T-helper 17 cell (primary cell): Measurements from ENCODE around the gene NOL6. TPM values are rescaled to one million over a fixed set of nuclear protein-coding genes. Genes with fewer than 3 reads are reported as not detected.
A peak's percentile ranks its signal among the peaks of the same experiment; 100 is the strongest.
"Not testable (repeated sequence)": the region's sequence is repeated elsewhere in the genome, so short reads cannot be mapped to it uniquely, and the experiment has no call there.

ENCODE experiments used
- ATAC-seq: fragments of 150-1000 bp; cut with Tn5 transposase; 2 replicates; pipeline ENCODE4 v1.10.0; 2021; ENCODE audit warnings: mild to moderate bottlenecking, moderate library complexity
- DNase-seq, 3 donors: peaks; one replicate each; pipeline versions ENCODE4 v3.0.0 to v3.0.0-alpha.2; 2020 to 2021
- H3K9me3 ChIP-seq: one replicate; pipeline ENCODE4 v1.7.0; 2013; ENCODE audit warnings: low read length, mild to moderate bottlenecking; ENCODE audit not compliant: control insufficient read depth, poor library complexity, severe bottlenecking
- H3K27ac Mint-ChIP-seq: one replicate; pipeline ENCODE4 v1.8.0; 2022; ENCODE audit warnings: mild to moderate bottlenecking, moderate library complexity, mixed read lengths
- H3K27me3 Mint-ChIP-seq: one replicate; pipeline ENCODE4 v1.8.0; 2022; ENCODE audit warnings: mixed read lengths
- H3K36me3 Mint-ChIP-seq: one replicate; pipeline ENCODE4 v1.8.0; 2022; ENCODE audit warnings: low read depth, mixed read lengths
- H3K4me1 Mint-ChIP-seq: one replicate; pipeline ENCODE4 v1.8.0; 2022; ENCODE audit warnings: mild to moderate bottlenecking, mixed read lengths
- H3K4me3 Mint-ChIP-seq: one replicate; pipeline ENCODE4 v1.8.0; 2022; ENCODE audit warnings: mild to moderate bottlenecking, moderate library complexity, mixed read lengths
- total RNA-seq, 4 donors: library from RNA in 2 of 4; stranded (reverse) in 2 of 4; gene quantifications; one replicate each; pipeline ENCODE4 v1.2.3 and lab custom pipeline; 2022 to 2026

NOL6 gene
- total RNA-seq, 2 donors from 2014 or later, result 32.4 to 34.6 TPM

- peaks cover 7% of the 10 kb centered on the region for H3K36me3 Mint-ChIP-seq
- no peaks in the 10 kb centered on the region for H3K9me3 ChIP-seq
- DNase-seq, result no peak
- no peak overlapping the region for H3K27ac Mint-ChIP-seq
- H3K27me3 Mint-ChIP-seq, result peaks cover 26% of the 10 kb centered on the region
- H3K4me3 Mint-ChIP-seq, result no peak overlapping the region
- H3K4me1 Mint-ChIP-seq, result peaks cover 4% of the 10 kb centered on the region
- ATAC-seq, result no peak
These were observed 15.3 kb upstream of the NOL6 start for GRCh38 chr9:33489066-33489465.

GRCh38 chr9:33485312-33485711 is 11.6 kb upstream of the NOL6 start:
- not testable (repeated sequence) for H3K9me3 ChIP-seq, H3K36me3 Mint-ChIP-seq, H3K4me3 Mint-ChIP-seq, DNase-seq, H3K27ac Mint-ChIP-seq, ATAC-seq, H3K4me1 Mint-ChIP-seq
- H3K27me3 Mint-ChIP-seq, result peaks cover 19% of the 10 kb centered on the region

GRCh38 chr9:33480976-33481375 is 7.3 kb upstream of the NOL6 start:
- no peak overlapping the region for H3K4me3 Mint-ChIP-seq
- ATAC-seq, result no peak
- no peaks in the 10 kb centered on the region for H3K9me3 ChIP-seq
- no peak for DNase-seq
- H3K27me3 Mint-ChIP-seq, result no peaks in the 10 kb centered on the region
- peaks cover 2% of the 10 kb centered on the region for H3K4me1 Mint-ChIP-seq
- H3K36me3 Mint-ChIP-seq, result no peaks in the 10 kb centered on the region
- no peak overlapping the region for H3K27ac Mint-ChIP-seq

GRCh38 chr9:33480106-33480505 is 6.4 kb upstream of the NOL6 start:
- no peak for ATAC-seq
- Mint-ChIP-seq H3K27me3 (no peaks in the 10 kb centered on the region), H3K4me3 (no peak overlapping the region), H3K27ac (no peak overlapping the region), H3K36me3 (no peaks in the 10 kb centered on the region), H3K4me1 (peaks cover 2% of the 10 kb centered on the region)
- H3K9me3 ChIP-seq, result no peaks in the 10 kb centered on the region
- no peak for DNase-seq

GRCh38 chr9:33476503-33476902 is 2.8 kb upstream of the NOL6 start:
- no peaks in the 10 kb centered on the region for H3K27me3 Mint-ChIP-seq
- no peaks in the 10 kb centered on the region for H3K9me3 ChIP-seq
- ATAC-seq (no peak), DNase-seq (no peak)
- H3K4me3 Mint-ChIP-seq, result no peak overlapping the region
- H3K36me3 Mint-ChIP-seq, result peaks cover 4% of the 10 kb centered on the region
- no peak overlapping the region for H3K27ac Mint-ChIP-seq
- peaks cover 17% of the 10 kb centered on the region for H3K4me1 Mint-ChIP-seq

GRCh38 chr9:33475357-33475756 is 1.6 kb upstream of the NOL6 start:
- no peaks in the 10 kb centered on the region for H3K27me3 Mint-ChIP-seq
- H3K4me3 Mint-ChIP-seq, result no peak overlapping the region
- H3K27ac Mint-ChIP-seq, result no peak overlapping the region
- DNase-seq (no peak), ATAC-seq (no peak)
- H3K4me1 Mint-ChIP-seq, result peaks cover 20% of the 10 kb centered on the region
- H3K9me3 ChIP-seq, result no peaks in the 10 kb centered on the region
- peaks cover 7% of the 10 kb centered on the region for H3K36me3 Mint-ChIP-seq

- H3K9me3 ChIP-seq, result no peaks in the 10 kb centered on the region
- H3K36me3 Mint-ChIP-seq, result peaks cover 12% of the 10 kb centered on the region
- H3K4me1 Mint-ChIP-seq, result peaks cover 20% of the 10 kb centered on the region
- H3K4me3 Mint-ChIP-seq, result peak overlapping the region; percentile 99
- no peak for DNase-seq
- H3K27ac Mint-ChIP-seq, result peak overlapping the region; percentile 97
- no peaks in the 10 kb centered on the region for H3K27me3 Mint-ChIP-seq
- no peak for ATAC-seq
These were observed 676 bp downstream of the NOL6 start for GRCh38 chr9:33472881-33473615.

GRCh38 chr9:33472171-33472880 is 1.4 kb downstream of the NOL6 start:
- Mint-ChIP-seq H3K27me3 (no peaks in the 10 kb centered on the region), H3K36me3 (peaks cover 12% of the 10 kb centered on the region), H3K27ac (no peak overlapping the region), H3K4me1 (peaks cover 20% of the 10 kb centered on the region), H3K4me3 (peak overlapping the region; percentile 99)
- ATAC-seq, result no peak
- H3K9me3 ChIP-seq, result no peaks in the 10 kb centered on the region
- no peak for DNase-seq

GRCh38 chr9:33471361-33471760 is 2.4 kb downstream of the NOL6 start:
- no peak for ATAC-seq
- H3K9me3 ChIP-seq, result no peaks in the 10 kb centered on the region
- H3K4me3 Mint-ChIP-seq, result no peak overlapping the region
- peak overlapping the region; percentile 73 for H3K27ac Mint-ChIP-seq
- H3K27me3 Mint-ChIP-seq, result no peaks in the 10 kb centered on the region
- no peak for DNase-seq
- H3K4me1 Mint-ChIP-seq, result peaks cover 18% of the 10 kb centered on the region
- peaks cover 12% of the 10 kb centered on the region for H3K36me3 Mint-ChIP-seq

GRCh38 chr9:33469891-33470290 is 3.8 kb downstream of the NOL6 start:
- DNase-seq (no peak), ATAC-seq (no peak)
- no peaks in the 10 kb centered on the region for H3K9me3 ChIP-seq
- Mint-ChIP-seq H3K4me1 (peaks cover 20% of the 10 kb centered on the region), H3K27ac (peak overlapping the region; percentile 39), H3K36me3 (peaks cover 12% of the 10 kb centered on the region), H3K4me3 (no peak overlapping the region), H3K27me3 (no peaks in the 10 kb centered on the region)

- no peaks in the 10 kb centered on the region for H3K27me3 Mint-ChIP-seq
- peaks cover 12% of the 10 kb centered on the region for H3K36me3 Mint-ChIP-seq
- H3K4me3 Mint-ChIP-seq, result no peak overlapping the region
- peaks cover 19% of the 10 kb centered on the region for H3K4me1 Mint-ChIP-seq
- H3K9me3 ChIP-seq, result no peaks in the 10 kb centered on the region
- ATAC-seq, result no peak
- peak overlapping the region; percentile 39 for H3K27ac Mint-ChIP-seq
- no peak for DNase-seq
These were observed 4.7 kb downstream of the NOL6 start for GRCh38 chr9:33468797-33469621.

- H3K4me3 Mint-ChIP-seq, result no peak overlapping the region
- no peak overlapping the region for H3K27ac Mint-ChIP-seq
- H3K27me3 Mint-ChIP-seq, result no peaks in the 10 kb centered on the region
- peaks cover 14% of the 10 kb centered on the region for H3K4me1 Mint-ChIP-seq
- no peaks in the 10 kb centered on the region for H3K9me3 ChIP-seq
- DNase-seq (no peak), ATAC-seq (no peak)
- peaks cover 10% of the 10 kb centered on the region for H3K36me3 Mint-ChIP-seq
These were observed 5.5 kb downstream of the NOL6 start for GRCh38 chr9:33468215-33468730.

GRCh38 chr9:33467526-33467925 is 6.2 kb downstream of the NOL6 start:
- ATAC-seq, result no peak
- Mint-ChIP-seq H3K4me1 (peaks cover 11% of the 10 kb centered on the region), H3K27ac (no peak overlapping the region), H3K36me3 (peaks cover 10% of the 10 kb centered on the region), H3K4me3 (no peak overlapping the region), H3K27me3 (no peaks in the 10 kb centered on the region)
- no peak for DNase-seq
- no peaks in the 10 kb centered on the region for H3K9me3 ChIP-seq
